HepG2 (cell line): ENCODE data around the gene ZNF331. TPM values are rescaled to one million over a fixed set of nuclear protein-coding genes. Genes with fewer than 3 reads are reported as not detected.

ENCODE experiments used
- BHLHE40 ChIP-seq: IDR thresholded peaks from 2 replicates; pipeline ENCODE4 v1.6.1; 2011; ENCODE audit warnings: low read length, improper control_type of control experiment
- DNMT3B ChIP-seq: conservative IDR thresholded peaks from 2 replicates; pipeline ENCODE4 v1.6.1; 2016; ENCODE audit warnings: missing biosample characterization, control low read depth
- GLI4 ChIP-seq: sonication (generic); formaldehyde crosslinking; IDR thresholded peaks from 2 replicates; pipeline ENCODE4 v1.5.1; 2020; ENCODE audit warnings: missing genetic modification reagents, mild to moderate bottlenecking, moderate library complexity, borderline replicate concordance
- KDM5B ChIP-seq: sonication (generic); formaldehyde crosslinking; IDR thresholded peaks from 2 replicates; pipeline ENCODE4 v1.4.0; 2020; ENCODE audit warnings: missing genetic modification reagents, mild to moderate bottlenecking, borderline replicate concordance
- MED8 ChIP-seq: sonication (generic); formaldehyde crosslinking; IDR thresholded peaks from 2 replicates; pipeline ENCODE4 v1.8.1; 2023; ENCODE audit warnings: mild to moderate bottlenecking, missing genetic modification reagents; ENCODE audit not compliant: insufficient replicate concordance
- NBN ChIP-seq: fragments of 450-650 bp; conservative IDR thresholded peaks from 2 replicates; pipeline ENCODE4 v1.6.1; 2017
- SP140L ChIP-seq: sonication (generic); formaldehyde crosslinking; IDR thresholded peaks from 2 replicates; pipeline ENCODE4 v1.4.0; 2020; ENCODE audit warnings: missing genetic modification reagents, borderline replicate concordance
- THAP11 ChIP-seq: IDR thresholded peaks from 2 replicates; pipeline ENCODE4 v1.6.1; 2016; ENCODE audit warnings: missing biosample characterization, missing genetic modification reagents
- ZFP41 ChIP-seq: sonication (generic); formaldehyde crosslinking; IDR thresholded peaks from 2 replicates; pipeline ENCODE4 v1.4.0; 2020; ENCODE audit warnings: mild to moderate bottlenecking, missing genetic modification reagents, borderline replicate concordance
- ZKSCAN5 ChIP-seq: sonication (generic); formaldehyde crosslinking; IDR thresholded peaks from 2 replicates; pipeline ENCODE4 v1.5.1; 2020; ENCODE audit warnings: mild to moderate bottlenecking, missing genetic modification reagents
- ZKSCAN8 ChIP-seq: IDR thresholded peaks from 2 replicates; pipeline ENCODE4 v1.6.1; 2016; ENCODE audit warnings: borderline replicate concordance, missing genetic modification reagents, missing compliant biosample characterization
- ZNF264 ChIP-seq: sonication (generic); formaldehyde crosslinking; IDR thresholded peaks from 2 replicates; pipeline ENCODE4 v1.4.0; 2020; ENCODE audit warnings: missing genetic modification reagents
- ZNF383 ChIP-seq: sonication (generic); formaldehyde crosslinking; IDR thresholded peaks from 2 replicates; pipeline ENCODE4 v1.4.0; 2020; ENCODE audit warnings: missing genetic modification reagents, mild to moderate bottlenecking, borderline replicate concordance
- ZNF432 ChIP-seq: sonication (generic); formaldehyde crosslinking; IDR thresholded peaks from 2 replicates; pipeline ENCODE4 v1.5.0; 2020; ENCODE audit warnings: missing genetic modification reagents, mild to moderate bottlenecking, borderline replicate concordance
- ZNF558 ChIP-seq: sonication (generic); formaldehyde crosslinking; IDR thresholded peaks from 2 replicates; pipeline ENCODE4 v1.9.0; 2022; ENCODE audit warnings: mild to moderate bottlenecking, missing genetic modification reagents, borderline replicate concordance
- ZNF577 ChIP-seq: sonication (generic); formaldehyde crosslinking; IDR thresholded peaks from 2 replicates; pipeline ENCODE4 v1.4.0; 2020; ENCODE audit warnings: mild to moderate bottlenecking, low read depth, missing genetic modification reagents, borderline replicate concordance
- ZNF776 ChIP-seq: sonication (generic); formaldehyde crosslinking; IDR thresholded peaks from 2 replicates; pipeline ENCODE4 v1.4.0; 2020; ENCODE audit warnings: mild to moderate bottlenecking, missing genetic modification reagents
- polyA plus RNA-seq, 8 experiments: library from polyadenylated mRNA; depleted of rRNA in 3 of 8; stranded (reverse) in 7 of 8; unstranded in 1 of 8; fragments of >200 nt; fragmentation: Illumina TruSeq in 4 of 8; extraction: Trizol in 4 of 8; gene quantifications; 2 replicates each; pipeline versions ENCODE4 v1.2.1 to v1.2.3, GENCODE V29; 2011 to 2016; ENCODE audit warnings: low read depth in 4 of 8, missing spikeins in 1 of 8, mixed read lengths in 1 of 8; ENCODE audit not compliant: insufficient read depth in 1 of 8
- total RNA-seq, 5 experiments: library from RNA; depleted of rRNA; stranded (reverse); fragments of >200 nt; fragmentation: Illumina TruSeq; extraction: Trizol; gene quantifications; 2 replicates each; pipeline ENCODE4 v1.2.3, GENCODE V29; 2016; ENCODE audit warnings: low read depth in 1 of 5
- TF ChIP-seq, protein P1 (sequence below): sonication (generic); formaldehyde crosslinking; IDR thresholded peaks from 2 replicates; pipeline ENCODE4 v1.8.1; 2022; ENCODE audit warnings: mild to moderate bottlenecking, missing genetic modification reagents
- TF ChIP-seq, protein P2 (sequence below): IDR thresholded peaks from 2 replicates; pipeline ENCODE4 v1.6.1; 2016; ENCODE audit warnings: missing compliant biosample characterization, missing genetic modification reagents, borderline replicate concordance
- TF ChIP-seq, protein P3 (sequence below): sonication (generic); formaldehyde crosslinking; IDR thresholded peaks from 2 replicates; pipeline ENCODE4 v1.9.0; 2021; ENCODE audit warnings: missing genetic modification reagents, borderline replicate concordance
- TF ChIP-seq, protein P4 (sequence below): IDR thresholded peaks from 2 replicates; pipeline ENCODE4 v1.6.1; 2016
- TF ChIP-seq, protein P5 (sequence below): sonication (generic); formaldehyde crosslinking; IDR thresholded peaks from 2 replicates; pipeline ENCODE4 v1.8.1; 2023; ENCODE audit warnings: missing genetic modification reagents, inconsistent platforms, borderline replicate concordance

ZNF331 gene
- total and polyA plus RNA-seq, 2 of the 13 experiments (the other 11 are each of a cell fraction or from before 2014, with no cell fraction given): 8.2 to 13.3 TPM

DNA sequence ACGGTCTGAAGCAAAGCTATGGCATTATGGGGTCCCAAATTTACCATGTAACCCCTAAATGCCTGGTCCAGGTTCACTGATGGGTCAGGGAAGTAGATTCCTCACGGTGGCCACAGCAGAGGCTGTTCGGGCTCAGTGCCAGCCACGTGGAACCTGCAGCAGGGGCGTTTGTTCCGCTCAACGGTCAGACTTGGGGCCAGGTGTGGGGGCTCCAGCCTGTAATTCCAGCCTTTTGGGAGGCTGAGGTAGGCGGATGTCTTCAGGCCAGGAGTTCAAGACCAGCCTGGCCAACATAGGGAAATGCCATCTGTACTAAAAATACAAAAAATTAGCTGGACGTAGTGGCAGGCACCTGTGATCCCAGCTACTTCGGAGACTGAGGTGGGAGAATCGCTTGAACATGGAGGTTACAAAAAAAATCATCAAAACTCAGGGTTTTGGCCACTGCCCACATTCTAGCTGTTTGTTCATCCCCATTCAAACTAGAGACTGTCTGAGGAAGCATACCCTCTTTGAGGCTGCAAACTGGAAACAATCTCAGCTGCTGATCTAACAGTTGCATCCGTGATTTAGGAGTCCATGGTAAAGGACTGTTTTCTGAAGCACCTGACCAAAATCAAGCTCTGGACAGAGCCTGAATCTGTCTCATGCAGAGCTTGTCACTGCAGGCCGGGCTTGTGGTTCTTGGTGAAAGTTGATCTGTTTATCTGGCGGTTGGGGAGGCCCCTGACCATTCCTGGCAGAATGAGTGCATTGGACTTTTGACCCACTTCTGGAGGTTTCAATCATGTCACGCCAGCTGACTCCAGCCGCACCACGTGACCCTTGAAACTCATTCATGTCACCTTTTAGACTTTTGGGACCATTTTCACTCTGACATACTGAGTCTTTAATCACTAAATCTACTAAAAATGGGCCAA is 30.2 kb upstream of the ZNF331 start (continued):
- TF ChIP-seq, protein P1, sequence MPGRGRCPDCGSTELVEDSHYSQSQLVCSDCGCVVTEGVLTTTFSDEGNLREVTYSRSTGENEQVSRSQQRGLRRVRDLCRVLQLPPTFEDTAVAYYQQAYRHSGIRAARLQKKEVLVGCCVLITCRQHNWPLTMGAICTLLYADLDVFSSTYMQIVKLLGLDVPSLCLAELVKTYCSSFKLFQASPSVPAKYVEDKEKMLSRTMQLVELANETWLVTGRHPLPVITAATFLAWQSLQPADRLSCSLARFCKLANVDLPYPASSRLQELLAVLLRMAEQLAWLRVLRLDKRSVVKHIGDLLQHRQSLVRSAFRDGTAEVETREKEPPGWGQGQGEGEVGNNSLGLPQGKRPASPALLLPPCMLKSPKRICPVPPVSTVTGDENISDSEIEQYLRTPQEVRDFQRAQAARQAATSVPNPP (CRISPR knock-in tag): 0 out of 2 replicates have a peak, but pooled peaks have one; percentile 52
- TF ChIP-seq GLI4: no peak
- TF ChIP-seq ZNF776 (CRISPR knock-in tag): no peak
- no peak for TF ChIP-seq MED8 (CRISPR knock-in tag)
- TF ChIP-seq KDM5B (CRISPR knock-in tag): no peak; the same call in 1 of the 2 replicates
- peak; percentile 80; the same call in 1 of the 2 replicates for TF ChIP-seq ZNF264
- TF ChIP-seq SP140L (CRISPR knock-in tag): 0 out of 2 replicates have a peak, but pooled peaks have one; percentile 44
- TF ChIP-seq ZNF432 (CRISPR knock-in tag): no peak
- peak; percentile 65 for TF ChIP-seq BHLHE40
- no peak for TF ChIP-seq ZNF577 (CRISPR knock-in tag)
- peak; percentile 37; the same call in 1 of the 2 replicates for TF ChIP-seq ZKSCAN8 (CRISPR knock-in tag)
- TF ChIP-seq ZNF558: no peak
- TF ChIP-seq, protein P2, sequence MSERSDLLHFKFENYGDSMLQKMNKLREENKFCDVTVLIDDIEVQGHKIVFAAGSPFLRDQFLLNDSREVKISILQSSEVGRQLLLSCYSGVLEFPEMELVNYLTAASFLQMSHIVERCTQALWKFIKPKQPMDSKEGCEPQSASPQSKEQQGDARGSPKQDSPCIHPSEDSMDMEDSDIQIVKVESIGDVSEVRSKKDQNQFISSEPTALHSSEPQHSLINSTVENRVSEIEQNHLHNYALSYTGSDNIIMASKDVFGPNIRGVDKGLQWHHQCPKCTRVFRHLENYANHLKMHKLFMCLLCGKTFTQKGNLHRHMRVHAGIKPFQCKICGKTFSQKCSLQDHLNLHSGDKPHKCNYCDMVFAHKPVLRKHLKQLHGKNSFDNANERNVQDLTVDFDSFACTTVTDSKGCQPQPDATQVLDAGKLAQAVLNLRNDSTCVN: peak; percentile 91
- TF ChIP-seq, protein P3, sequence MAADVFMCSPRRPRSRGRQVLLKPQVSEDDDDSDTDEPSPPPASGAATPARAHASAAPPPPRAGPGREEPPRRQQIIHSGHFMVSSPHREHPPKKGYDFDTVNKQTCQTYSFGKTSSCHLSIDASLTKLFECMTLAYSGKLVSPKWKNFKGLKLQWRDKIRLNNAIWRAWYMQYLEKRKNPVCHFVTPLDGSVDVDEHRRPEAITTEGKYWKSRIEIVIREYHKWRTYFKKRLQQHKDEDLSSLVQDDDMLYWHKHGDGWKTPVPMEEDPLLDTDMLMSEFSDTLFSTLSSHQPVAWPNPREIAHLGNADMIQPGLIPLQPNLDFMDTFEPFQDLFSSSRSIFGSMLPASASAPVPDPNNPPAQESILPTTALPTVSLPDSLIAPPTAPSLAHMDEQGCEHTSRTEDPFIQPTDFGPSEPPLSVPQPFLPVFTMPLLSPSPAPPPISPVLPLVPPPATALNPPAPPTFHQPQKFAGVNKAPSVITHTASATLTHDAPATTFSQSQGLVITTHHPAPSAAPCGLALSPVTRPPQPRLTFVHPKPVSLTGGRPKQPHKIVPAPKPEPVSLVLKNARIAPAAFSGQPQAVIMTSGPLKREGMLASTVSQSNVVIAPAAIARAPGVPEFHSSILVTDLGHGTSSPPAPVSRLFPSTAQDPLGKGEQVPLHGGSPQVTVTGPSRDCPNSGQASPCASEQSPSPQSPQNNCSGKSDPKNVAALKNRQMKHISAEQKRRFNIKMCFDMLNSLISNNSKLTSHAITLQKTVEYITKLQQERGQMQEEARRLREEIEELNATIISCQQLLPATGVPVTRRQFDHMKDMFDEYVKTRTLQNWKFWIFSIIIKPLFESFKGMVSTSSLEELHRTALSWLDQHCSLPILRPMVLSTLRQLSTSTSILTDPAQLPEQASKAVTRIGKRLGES (CRISPR knock-in tag): no peak
- no peak for TF ChIP-seq ZKSCAN5 (CRISPR knock-in tag)
- TF ChIP-seq, protein P4, sequence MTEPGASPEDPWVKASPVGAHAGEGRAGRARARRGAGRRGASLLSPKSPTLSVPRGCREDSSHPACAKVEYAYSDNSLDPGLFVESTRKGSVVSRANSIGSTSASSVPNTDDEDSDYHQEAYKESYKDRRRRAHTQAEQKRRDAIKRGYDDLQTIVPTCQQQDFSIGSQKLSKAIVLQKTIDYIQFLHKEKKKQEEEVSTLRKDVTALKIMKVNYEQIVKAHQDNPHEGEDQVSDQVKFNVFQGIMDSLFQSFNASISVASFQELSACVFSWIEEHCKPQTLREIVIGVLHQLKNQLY (CRISPR knock-in tag): peak; percentile 74
- no peak for TF ChIP-seq NBN
- TF ChIP-seq ZNF383 (CRISPR knock-in tag): no peak
- TF ChIP-seq, protein P5, sequence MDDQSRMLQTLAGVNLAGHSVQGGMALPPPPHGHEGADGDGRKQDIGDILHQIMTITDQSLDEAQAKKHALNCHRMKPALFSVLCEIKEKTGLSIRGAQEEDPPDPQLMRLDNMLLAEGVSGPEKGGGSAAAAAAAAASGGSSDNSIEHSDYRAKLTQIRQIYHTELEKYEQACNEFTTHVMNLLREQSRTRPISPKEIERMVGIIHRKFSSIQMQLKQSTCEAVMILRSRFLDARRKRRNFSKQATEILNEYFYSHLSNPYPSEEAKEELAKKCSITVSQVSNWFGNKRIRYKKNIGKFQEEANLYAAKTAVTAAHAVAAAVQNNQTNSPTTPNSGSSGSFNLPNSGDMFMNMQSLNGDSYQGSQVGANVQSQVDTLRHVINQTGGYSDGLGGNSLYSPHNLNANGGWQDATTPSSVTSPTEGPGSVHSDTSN (CRISPR knock-in tag): no peak
- no peak for TF ChIP-seq ZFP41 (CRISPR knock-in tag)
- TF ChIP-seq THAP11: peak; percentile 76
- no peak for TF ChIP-seq DNMT3B (CRISPR knock-in tag)
